ENCODE measurements around the gene SBF2.

DNA sequence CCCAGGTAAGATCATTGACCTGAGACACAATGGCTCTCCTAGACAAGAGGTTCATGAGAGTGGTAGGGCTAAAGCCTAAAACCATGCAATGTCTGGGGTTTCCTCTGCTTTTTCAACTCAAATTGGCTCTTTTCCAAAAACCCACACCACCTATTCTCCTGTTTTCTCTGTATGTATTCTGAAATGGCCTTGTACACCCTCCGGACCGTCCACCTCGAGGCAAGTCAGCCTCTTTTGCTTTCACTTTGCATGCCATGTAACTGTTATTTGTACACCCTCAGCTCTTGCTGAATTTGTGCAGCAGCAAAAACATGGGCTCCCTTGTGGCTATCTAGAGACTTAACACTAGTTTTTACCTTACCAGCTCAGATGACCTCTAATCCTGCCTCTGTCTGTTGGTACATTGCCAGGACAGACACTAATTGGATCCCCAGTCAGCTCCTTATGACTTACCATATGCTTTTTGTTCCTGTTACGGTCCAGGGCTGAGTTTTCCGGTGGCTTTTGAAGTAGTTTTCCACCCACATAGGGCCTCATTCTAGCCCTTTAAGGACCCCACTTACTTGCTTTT is 288.0 kb downstream of the SBF2 start:
- TF ChIP-seq, protein P1, sequence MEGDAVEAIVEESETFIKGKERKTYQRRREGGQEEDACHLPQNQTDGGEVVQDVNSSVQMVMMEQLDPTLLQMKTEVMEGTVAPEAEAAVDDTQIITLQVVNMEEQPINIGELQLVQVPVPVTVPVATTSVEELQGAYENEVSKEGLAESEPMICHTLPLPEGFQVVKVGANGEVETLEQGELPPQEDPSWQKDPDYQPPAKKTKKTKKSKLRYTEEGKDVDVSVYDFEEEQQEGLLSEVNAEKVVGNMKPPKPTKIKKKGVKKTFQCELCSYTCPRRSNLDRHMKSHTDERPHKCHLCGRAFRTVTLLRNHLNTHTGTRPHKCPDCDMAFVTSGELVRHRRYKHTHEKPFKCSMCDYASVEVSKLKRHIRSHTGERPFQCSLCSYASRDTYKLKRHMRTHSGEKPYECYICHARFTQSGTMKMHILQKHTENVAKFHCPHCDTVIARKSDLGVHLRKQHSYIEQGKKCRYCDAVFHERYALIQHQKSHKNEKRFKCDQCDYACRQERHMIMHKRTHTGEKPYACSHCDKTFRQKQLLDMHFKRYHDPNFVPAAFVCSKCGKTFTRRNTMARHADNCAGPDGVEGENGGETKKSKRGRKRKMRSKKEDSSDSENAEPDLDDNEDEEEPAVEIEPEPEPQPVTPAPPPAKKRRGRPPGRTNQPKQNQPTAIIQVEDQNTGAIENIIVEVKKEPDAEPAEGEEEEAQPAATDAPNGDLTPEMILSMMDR (IDR thresholded peaks at IDR 0.05) = no peak
- TF ChIP-seq POLR2A (IDR thresholded peaks at IDR 0.05) = no peak

Measured in lower leg skin (tissue), 3 donors.